PC-3 (cell line): ENCODE results near the gene NALCN. TPM values are rescaled to one million over a fixed set of nuclear protein-coding genes. Genes with fewer than 3 reads are reported as not detected.
A peak's percentile ranks its signal among the peaks of the same experiment; 100 is the strongest.

Source experiments
- ATAC-seq: fragments of 200-7000 bp; cut with Tn5 transposase; 2 replicates; pipeline ENCODE4 v1.9.1; 2020; ENCODE audit warnings: mild to moderate bottlenecking, moderate library complexity
- BruUV-seq: library from RNA; stranded (reverse); fragments of 400-500 nt; replicated peaks from 2 replicates; lab custom pipeline; 2021; lab: Mats Ljungman, UMichigan
- CTCF ChIA-PET: fragments of 300-600 bp; sonication (Branson Sonifier 250); formaldehyde crosslinking; loops from one replicate; lab custom pipeline; 2022; ENCODE audit warnings: antibody characterized with exemption; lab: Charles Lee
- POLR2A ChIA-PET: fragments of 300-600 bp; sonication (Branson Sonifier 250); formaldehyde crosslinking; loops from one replicate; lab custom pipeline; 2022; ENCODE audit warnings: antibody characterized with exemption; ENCODE audit not compliant: unreplicated experiment; lab: Charles Lee
- DNase-seq: peaks from one replicate; pipeline ENCODE4 v3.0.0-alpha.2; 2015
- H2AFZ ChIP-seq: fragments of 300-600 bp; sonication (generic); 2 replicates; pipeline ENCODE4 v1.6.0; 2016; ENCODE audit warnings: antibody characterized with exemption, low read length
- H3F3A ChIP-seq: fragments of 300-600 bp; sonication (generic); one replicate; pipeline ENCODE4 v1.6.0; 2017; ENCODE audit warnings: antibody characterized with exemption, low read length, control low read depth, mild to moderate bottlenecking; ENCODE audit not compliant: unreplicated experiment
- H3K27ac ChIP-seq: fragments of 300-600 bp; sonication (generic); 2 replicates; pipeline ENCODE4 v1.5.1; 2016; ENCODE audit warnings: mild to moderate bottlenecking, low read length
- H3K27me3 ChIP-seq: fragments of 300-600 bp; sonication (generic); 2 replicates; pipeline ENCODE4 v1.6.1; 2016; ENCODE audit warnings: low read length, mixed read lengths
- H3K36me3 ChIP-seq: fragments of 300-600 bp; sonication (generic); 2 replicates; pipeline ENCODE4 v1.6.1; 2016; ENCODE audit warnings: low read depth, mixed run types, low read length, mixed read lengths
- H3K4me1 ChIP-seq: fragments of 300-600 bp; sonication (generic); 2 replicates; pipeline ENCODE4 v1.5.1; 2016; ENCODE audit warnings: low read length; ENCODE audit not compliant: insufficient read depth
- H3K4me2 ChIP-seq: fragments of 300-600 bp; sonication (generic); 2 replicates; pipeline ENCODE4 v1.6.0; 2016; ENCODE audit warnings: low read length
- H3K4me3 ChIP-seq: fragments of 300-600 bp; sonication (generic); 2 replicates; pipeline ENCODE4 v1.5.1; 2016; ENCODE audit warnings: mild to moderate bottlenecking, low read length, mixed read lengths
- H3K79me2 ChIP-seq: fragments of 300-600 bp; sonication (generic); 2 replicates; pipeline ENCODE4 v1.6.1; 2017; ENCODE audit warnings: low read length, mixed read lengths
- H3K9ac ChIP-seq: fragments of 300-600 bp; sonication (generic); 2 replicates; pipeline ENCODE4 v1.6.0; 2016; ENCODE audit warnings: mild to moderate bottlenecking, low read length
- H3K9me2 ChIP-seq: fragments of 300-600 bp; sonication (generic); replicated peaks from 2 replicates; pipeline ENCODE4 v1.6.1; 2016; ENCODE audit warnings: mixed run types, low read length, mixed read lengths
- H3K9me3 ChIP-seq: fragments of 300-600 bp; sonication (generic); 2 replicates; pipeline ENCODE4 v1.6.1; 2016; ENCODE audit warnings: low read length, mixed read lengths
- H4K20me1 ChIP-seq: fragments of 300-600 bp; sonication (generic); 2 replicates; pipeline ENCODE4 v1.6.1; 2016; ENCODE audit warnings: low read length, mixed read lengths
- CTCF ChIP-seq: fragments of 300-600 bp; sonication (generic); conservative IDR thresholded peaks from 2 replicates; pipeline ENCODE4 v1.5.1; 2017; ENCODE audit warnings: antibody characterized with exemption, low read depth, mild to moderate bottlenecking, low read length
- EZH2 ChIP-seq: fragments of 300-600 bp; sonication (generic); IDR thresholded peaks from one replicate; pipeline ENCODE4 v1.6.1; 2017; ENCODE audit warnings: antibody characterized with exemption, mild to moderate bottlenecking, low read length; ENCODE audit not compliant: unreplicated experiment
- EZH2phosphoT487 ChIP-seq: fragments of 300-600 bp; sonication (generic); IDR thresholded peaks from 2 replicates; pipeline ENCODE4 v1.6.1; 2018; ENCODE audit warnings: mild to moderate bottlenecking, antibody characterized with exemption, low read length, borderline replicate concordance
- intact Hi-C: fragments of 100-400 bp; cut with micrococcal nuclease; formaldehyde crosslinking; loops from 2 replicates; pipeline ENCODE4 v1.9.0; 2023
- total RNA-seq: library from RNA; depleted of rRNA; stranded (reverse); fragments of >200 nt; gene quantifications from 2 replicates; pipeline ENCODE4 v1.2.3, GENCODE V29; 2014

NALCN gene
- total RNA-seq, 1 experiment from 2014 or later, result 11.8 TPM

GRCh38 chr13:101265934-101266333, 150.4 kb downstream of the NALCN start:
- Histone ChIP-seq H3K4me2 (0 out of 2 replicates have a peak overlapping the region, but pooled peaks have one; percentile 0), H3K79me2 (no peaks in the 10 kb centered on the region), H2AFZ (no peak overlapping the region), H4K20me1 (no peaks in the 10 kb centered on the region), H3K36me3 (no peaks in the 10 kb centered on the region), H3K9ac (0 out of 2 replicates have a peak overlapping the region, but pooled peaks have one; percentile 9), H3F3A (no peaks in the 10 kb centered on the region), H3K9me3 (no peaks in the 10 kb centered on the region), H3K27ac (peak overlapping the region; percentile 15; the same call in 1 of the 2 replicates), H3K9me2 (no peaks in the 10 kb centered on the region), H3K4me3 (no peak overlapping the region), H3K27me3 (no peaks in the 10 kb centered on the region), H3K4me1 (peaks cover 43% of the 10 kb centered on the region)
- CTCF ChIA-PET, result no interaction called here
- no peak for TF ChIP-seq CTCF
- no peak for TF ChIP-seq EZH2phosphoT487
- no peak for TF ChIP-seq EZH2
- ATAC-seq (no peak), DNase-seq (no peak)
- no TSS peak for BruUV-seq
- intact Hi-C loops, result no loop called here
- POLR2A ChIA-PET, result no interaction called here

GRCh38 chr13:101264931-101265330, 151.4 kb downstream of the NALCN start:
- TF ChIP-seq EZH2phosphoT487, result no peak
- no peak for TF ChIP-seq CTCF
- TF ChIP-seq EZH2, result no peak
- no peak overlapping the region for H3K4me2 ChIP-seq
- no peaks in the 10 kb centered on the region for H4K20me1 ChIP-seq
- CTCF ChIA-PET, result no interaction called here
- intact Hi-C loops, result loop anchor here (5.0 kb wide), 1 partner anchor 53 kb away; no protein-coding TSS in a partner anchor
- H2AFZ ChIP-seq, result no peak overlapping the region
- POLR2A ChIA-PET, result interaction anchor here (0.6 kb wide), 1 partner anchor 1289 kb away, joined by 3 read pairs; no protein-coding TSS in a partner anchor
- H3K79me2 ChIP-seq, result no peaks in the 10 kb centered on the region
- ATAC-seq, result no peak
- H3F3A ChIP-seq, result no peaks in the 10 kb centered on the region
- H3K9ac ChIP-seq, result no peak overlapping the region
- H3K9me3 ChIP-seq, result no peaks in the 10 kb centered on the region
- H3K27ac ChIP-seq, result no peak overlapping the region
- peaks cover 43% of the 10 kb centered on the region for H3K4me1 ChIP-seq
- DNase-seq, result no peak
- no TSS peak for BruUV-seq
- no peaks in the 10 kb centered on the region for H3K9me2 ChIP-seq
- H3K27me3 ChIP-seq, result no peaks in the 10 kb centered on the region
- no peaks in the 10 kb centered on the region for H3K36me3 ChIP-seq
- no peak overlapping the region for H3K4me3 ChIP-seq

GRCh38 chr13:101262306-101262705, 154.0 kb downstream of the NALCN start:
- Histone ChIP-seq H2AFZ (0 out of 2 replicates have a peak overlapping the region, but pooled peaks have one; percentile 17), H3K79me2 (no peaks in the 10 kb centered on the region), H3K27me3 (no peaks in the 10 kb centered on the region), H3K9ac (peak overlapping the region; percentile 7; the same call in 1 of the 2 replicates), H4K20me1 (no peaks in the 10 kb centered on the region), H3K4me1 (peaks cover 41% of the 10 kb centered on the region), H3K9me3 (no peaks in the 10 kb centered on the region), H3K4me2 (peak overlapping the region; percentile 38), H3K27ac (peak overlapping the region; percentile 66), H3K9me2 (no peaks in the 10 kb centered on the region), H3K36me3 (no peaks in the 10 kb centered on the region), H3F3A (no peaks in the 10 kb centered on the region), H3K4me3 (no peak overlapping the region)
- ATAC-seq (no peak), DNase-seq (no peak)
- intact Hi-C loops, result loop anchor here (5.0 kb wide), 1 partner anchor 50 kb away; no protein-coding TSS in a partner anchor
- ChIA-PET POLR2A (no interaction called here), CTCF (interaction anchor here (0.5 kb wide), 1 partner anchor 118 kb away, joined by 3 read pairs; no protein-coding TSS in a partner anchor)
- no TSS peak for BruUV-seq
- TF ChIP-seq EZH2phosphoT487 (no peak), EZH2 (no peak), CTCF (no peak)
